OCI-LY3 (cell line): ENCODE data around the gene TULP3.

Experiments
- H2AFZ ChIP-seq: fragments of 200-600, 300-600 bp; shearing (Covaris generic); 2 replicates; pipeline ENCODE4 v1.6.0; 2014; ENCODE audit warnings: antibody characterized with exemption, low read depth, low read length
- H3K27ac ChIP-seq: fragments of 200-600, 300-600 bp; sonication (generic); 2 replicates; pipeline ENCODE4 v1.5.1; 2014; ENCODE audit warnings: mild to moderate bottlenecking, low read length, moderate library complexity, mixed read lengths
- H3K27me3 ChIP-seq: fragments of 200-600, 300-600 bp; sonication (generic); 2 replicates; pipeline ENCODE4 v1.6.1; 2014; ENCODE audit warnings: low read depth, low read length, mixed read lengths
- H3K36me3 ChIP-seq: fragments of 200-600, 300-600 bp; sonication (generic); replicated peaks from 2 replicates; pipeline ENCODE3; 2014; ENCODE audit warnings: low read depth, low read length, mixed read lengths
- H3K4me1 ChIP-seq: fragments of 300-600, 200-600 bp; sonication (generic); 2 replicates; pipeline ENCODE4 v1.6.1; 2014; ENCODE audit warnings: low read length, mixed read lengths
- H3K4me2 ChIP-seq: fragments of 200-600, 300-600 bp; sonication (generic); 2 replicates; pipeline ENCODE4 v1.6.1; 2014; ENCODE audit warnings: low read length, mixed read lengths
- H3K4me3 ChIP-seq: fragments of 300-600, 200-600 bp; sonication (generic); 2 replicates; pipeline ENCODE4 v1.5.1; 2014; ENCODE audit warnings: antibody characterized with exemption, mild to moderate bottlenecking, low read length, moderate library complexity
- H3K79me2 ChIP-seq: fragments of 300-600, 200-600 bp; shearing (Covaris generic); 2 replicates; pipeline ENCODE4 v1.6.1; 2014; ENCODE audit warnings: mild to moderate bottlenecking, low read length, mixed read lengths
- H3K9ac ChIP-seq: fragments of 300-600, 200-600 bp; shearing (Covaris generic); 2 replicates; pipeline ENCODE4 v1.6.0; 2014; ENCODE audit warnings: mild to moderate bottlenecking, low read length, moderate library complexity
- H3K9me3 ChIP-seq: fragments of 200-600, 300-600 bp; shearing (Covaris generic); 2 replicates; pipeline ENCODE4 v1.6.1; 2014; ENCODE audit warnings: low read length, mixed read lengths; ENCODE audit not compliant: insufficient read depth
- H4K20me1 ChIP-seq: fragments of 200-600, 300-600 bp; sonication (generic); 2 replicates; pipeline ENCODE4 v1.6.1; 2016; ENCODE audit warnings: low read length, mixed read lengths; ENCODE audit not compliant: insufficient read depth
- CTCF ChIP-seq: fragments of 200-600, 300-600 bp; sonication (generic); IDR thresholded peaks from 2 replicates; pipeline ENCODE4 v1.5.1; 2014; ENCODE audit warnings: antibody characterized with exemption, low read length, low read depth
- EZH2phosphoT487 ChIP-seq: fragments of 200-600 bp; shearing (Covaris generic); IDR thresholded peaks from 2 replicates; pipeline ENCODE4 v1.6.1; 2018; ENCODE audit warnings: antibody characterized with exemption, mixed run types, low read depth

Gene TULP3

GRCh38 chr12:2959192-2959504, 68.5 kb downstream of the TULP3 start, which contains the start of gene TEAD4:
Gene TEAD4, plus strand, starts transcription at chr12:2959397.
- Histone ChIP-seq H3K4me1 (peaks cover 12% of the 10 kb centered on the region), H3K4me3 (peak within 1 kb of the TSS; percentile 98), H3K27ac (peak within 1 kb of the TSS; percentile 26; the same call in 1 of the 2 replicates), H2AFZ (peak within 1 kb of the TSS; percentile 98), H3K36me3 (no peaks in the 10 kb centered on the region), H3K9me3 (no peaks in the 10 kb centered on the region), H3K79me2 (peaks cover 38% of the 10 kb centered on the region), H4K20me1 (peaks cover 8% of the 10 kb centered on the region; the same call in 1 of the 2 replicates), H3K27me3 (0 out of 2 replicates have a peak, but pooled peaks cover 7% of the 10 kb centered on the region), H3K9ac (peak within 1 kb of the TSS; percentile 84), H3K4me2 (peak within 1 kb of the TSS; percentile 89)
- no peak for TF ChIP-seq CTCF
- TF ChIP-seq EZH2phosphoT487 = no peak

- H3K4me3 ChIP-seq = peak overlapping the region; percentile 98
- H3K4me1 ChIP-seq = peaks cover 12% of the 10 kb centered on the region
- TF ChIP-seq CTCF (no peak), EZH2phosphoT487 (no peak)
- no peaks in the 10 kb centered on the region for H3K9me3 ChIP-seq
- peak overlapping the region; percentile 87 for H2AFZ ChIP-seq
- H3K36me3 ChIP-seq = no peaks in the 10 kb centered on the region
- H3K27me3 ChIP-seq = 0 out of 2 replicates have a peak, but pooled peaks cover 7% of the 10 kb centered on the region
- H3K4me2 ChIP-seq = peak overlapping the region; percentile 80
- peaks cover 8% of the 10 kb centered on the region; the same call in 1 of the 2 replicates for H4K20me1 ChIP-seq
- H3K79me2 ChIP-seq = peaks cover 41% of the 10 kb centered on the region
- peak overlapping the region; percentile 84 for H3K9ac ChIP-seq
- H3K27ac ChIP-seq = peak overlapping the region; percentile 26; the same call in 1 of the 2 replicates
Observed at GRCh38 chr12:2959505-2960389, 69.1 kb downstream of the TULP3 start.

- Histone ChIP-seq H3K9ac (peak overlapping the region; percentile 84), H3K27ac (no peak overlapping the region), H4K20me1 (peaks cover 8% of the 10 kb centered on the region; the same call in 1 of the 2 replicates), H2AFZ (peak overlapping the region; percentile 87; the same call in 1 of the 2 replicates), H3K79me2 (peaks cover 44% of the 10 kb centered on the region), H3K4me2 (peak overlapping the region; percentile 80), H3K4me1 (peaks cover 12% of the 10 kb centered on the region), H3K27me3 (0 out of 2 replicates have a peak, but pooled peaks cover 7% of the 10 kb centered on the region), H3K4me3 (peak overlapping the region; percentile 98), H3K9me3 (no peaks in the 10 kb centered on the region), H3K36me3 (no peaks in the 10 kb centered on the region)
- no peak for TF ChIP-seq CTCF
- no peak for TF ChIP-seq EZH2phosphoT487
Observed at GRCh38 chr12:2960390-2960956, 69.8 kb downstream of the TULP3 start.

GRCh38 chr12:2960996-2961616, 70.4 kb downstream of the TULP3 start:
- Histone ChIP-seq H3K4me2 (peak overlapping the region; percentile 80), H3K4me1 (peaks cover 12% of the 10 kb centered on the region), H3K27me3 (0 out of 2 replicates have a peak, but pooled peaks cover 7% of the 10 kb centered on the region), H3K4me3 (peak overlapping the region; percentile 98), H3K27ac (no peak overlapping the region), H3K79me2 (peaks cover 48% of the 10 kb centered on the region), H3K9me3 (no peaks in the 10 kb centered on the region), H3K36me3 (no peaks in the 10 kb centered on the region), H4K20me1 (peaks cover 8% of the 10 kb centered on the region; the same call in 1 of the 2 replicates), H3K9ac (no peak overlapping the region), H2AFZ (no peak overlapping the region)
- no peak for TF ChIP-seq CTCF
- no peak for TF ChIP-seq EZH2phosphoT487
